Gastroesophageal sphincter (tissue), 3 donors: ENCODE measurements around the gene TAX1BP1.

Experiments used
- POLR2A ChIP-seq, 2 donors: fragments of 450-650 bp; IDR thresholded peaks; one replicate each; pipeline ENCODE4 v1.6.1; 2017; ENCODE audit warnings: antibody characterized with exemption in 2 of 2, mild to moderate bottlenecking in 2 of 2, moderate library complexity in 1 of 2
- POLR2AphosphoS5 ChIP-seq: sonication (generic); formaldehyde crosslinking; IDR thresholded peaks from one replicate; pipeline ENCODE4 v1.6.1; 2017; ENCODE audit warnings: antibody characterized with exemption
- TF ChIP-seq, protein P1 (sequence below), 4 experiments: fragments of 200-600 bp in 2 of 4; fragments of 450-650 bp in 2 of 4; sonication (generic) in 1 of 4; IDR thresholded peaks; one replicate each; pipeline ENCODE4 v1.5.1; 2017 to 2019; ENCODE audit warnings: antibody characterized with exemption in 4 of 4, mild to moderate bottlenecking in 2 of 4, moderate library complexity in 2 of 4

DNA sequence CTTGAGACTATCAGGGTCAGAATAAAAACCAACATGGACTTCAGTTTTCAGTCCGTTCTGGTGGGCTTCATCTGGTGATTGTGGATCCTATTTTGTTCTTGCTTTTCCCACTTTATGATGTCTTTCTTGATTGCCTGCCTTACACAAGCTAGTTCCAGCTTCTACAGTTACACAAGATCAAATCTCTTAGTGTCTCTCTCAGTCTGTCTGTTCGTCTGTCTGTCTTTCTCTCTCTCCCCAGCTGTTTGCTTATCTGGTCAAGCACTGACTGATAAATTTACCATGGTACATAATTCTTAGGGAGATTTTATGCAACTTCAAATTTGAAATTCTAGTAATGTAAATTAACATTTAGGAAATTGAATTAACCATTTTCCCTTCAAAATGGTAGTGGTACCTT lies 35.8 kb downstream of the TAX1BP1 start:
- TF ChIP-seq, protein P1, sequence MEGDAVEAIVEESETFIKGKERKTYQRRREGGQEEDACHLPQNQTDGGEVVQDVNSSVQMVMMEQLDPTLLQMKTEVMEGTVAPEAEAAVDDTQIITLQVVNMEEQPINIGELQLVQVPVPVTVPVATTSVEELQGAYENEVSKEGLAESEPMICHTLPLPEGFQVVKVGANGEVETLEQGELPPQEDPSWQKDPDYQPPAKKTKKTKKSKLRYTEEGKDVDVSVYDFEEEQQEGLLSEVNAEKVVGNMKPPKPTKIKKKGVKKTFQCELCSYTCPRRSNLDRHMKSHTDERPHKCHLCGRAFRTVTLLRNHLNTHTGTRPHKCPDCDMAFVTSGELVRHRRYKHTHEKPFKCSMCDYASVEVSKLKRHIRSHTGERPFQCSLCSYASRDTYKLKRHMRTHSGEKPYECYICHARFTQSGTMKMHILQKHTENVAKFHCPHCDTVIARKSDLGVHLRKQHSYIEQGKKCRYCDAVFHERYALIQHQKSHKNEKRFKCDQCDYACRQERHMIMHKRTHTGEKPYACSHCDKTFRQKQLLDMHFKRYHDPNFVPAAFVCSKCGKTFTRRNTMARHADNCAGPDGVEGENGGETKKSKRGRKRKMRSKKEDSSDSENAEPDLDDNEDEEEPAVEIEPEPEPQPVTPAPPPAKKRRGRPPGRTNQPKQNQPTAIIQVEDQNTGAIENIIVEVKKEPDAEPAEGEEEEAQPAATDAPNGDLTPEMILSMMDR (IDR thresholded peaks at IDR 0.05) = no peak
- TF ChIP-seq POLR2A (IDR thresholded peaks at IDR 0.05) (no peak), POLR2AphosphoS5 (no peak)
